Raji (cell line): ENCODE results near the gene SDK2.

Experiments
- POLR2A ChIP-seq: IDR thresholded peaks from 2 replicates; pipeline ENCODE4 v1.6.1; 2011; ENCODE audit warnings: low read depth, low read length, control low read depth; ENCODE audit not compliant: insufficient read depth

The SDK2 gene

GRCh38 chr17:73498176-73498575 lies 146.1 kb downstream of the SDK2 start:
- TF ChIP-seq POLR2A: no peak

GRCh38 chr17:73497721-73498120 lies 146.5 kb downstream of the SDK2 start:
- no peak for TF ChIP-seq POLR2A

GRCh38 chr17:73496232-73496631 lies 148.0 kb downstream of the SDK2 start:
- no peak for TF ChIP-seq POLR2A

GRCh38 chr17:73495641-73496040 lies 148.6 kb downstream of the SDK2 start:
- TF ChIP-seq POLR2A: no peak

GRCh38 chr17:73494950-73495349 lies 149.3 kb downstream of the SDK2 start:
- TF ChIP-seq POLR2A: no peak

GRCh38 chr17:73493956-73494926 lies 150.0 kb downstream of the SDK2 start:
- no peak for TF ChIP-seq POLR2A

GRCh38 chr17:73492821-73493814 lies 151.1 kb downstream of the SDK2 start:
- no peak for TF ChIP-seq POLR2A

GRCh38 chr17:73492125-73492820 lies 152.0 kb downstream of the SDK2 start:
- TF ChIP-seq POLR2A: no peak

GRCh38 chr17:73491648-73492047 lies 152.6 kb downstream of the SDK2 start:
- no peak for TF ChIP-seq POLR2A

- no peak for TF ChIP-seq POLR2A
Measured at GRCh38 chr17:73490851-73491250, 153.4 kb downstream of the SDK2 start.

- TF ChIP-seq POLR2A: no peak
Measured at GRCh38 chr17:73489991-73490390, 154.3 kb downstream of the SDK2 start.

- TF ChIP-seq POLR2A: no peak
Measured at GRCh38 chr17:73489333-73489732, 154.9 kb downstream of the SDK2 start.

GRCh38 chr17:73485130-73485529 lies 159.1 kb downstream of the SDK2 start:
- TF ChIP-seq POLR2A: no peak

- no peak for TF ChIP-seq POLR2A
Measured at GRCh38 chr17:73482894-73483293, 161.4 kb downstream of the SDK2 start.

- TF ChIP-seq POLR2A: no peak
Measured at GRCh38 chr17:73482251-73482716, 162.0 kb downstream of the SDK2 start.
